Duodenal mucosa (tissue), 2 donors: ENCODE measurements around the gene PTPN20.
"Not testable (repeated sequence)": the region's sequence is repeated elsewhere in the genome, so short reads cannot be mapped to it uniquely, and the experiment has no call there.

Experiments used
- H3K27ac ChIP-seq: one replicate; pipeline ENCODE4 v1.7.0; 2013; ENCODE audit warnings: low read depth, low read length
- H3K27me3 ChIP-seq, 2 donors: one replicate each; pipeline ENCODE4 v1.7.0; 2013; ENCODE audit warnings: low read length in 2 of 2, control low read depth in 1 of 2; ENCODE audit not compliant: insufficient read depth in 2 of 2, control insufficient read depth in 1 of 2
- H3K36me3 ChIP-seq, 2 donors: one replicate each; pipeline ENCODE4 v1.7.0; 2013; ENCODE audit warnings: low read length in 2 of 2, control low read depth in 1 of 2; ENCODE audit not compliant: insufficient read depth in 2 of 2, control insufficient read depth in 1 of 2
- H3K4me1 ChIP-seq, 2 donors: one replicate each; pipeline ENCODE4 v1.7.0; 2013; ENCODE audit warnings: low read length in 2 of 2, control low read depth in 1 of 2; ENCODE audit not compliant: insufficient read depth in 2 of 2, control insufficient read depth in 1 of 2
- H3K4me3 ChIP-seq, 2 donors: one replicate each; pipeline ENCODE4 v1.7.0; 2013; ENCODE audit warnings: low read length in 2 of 2, low read depth in 1 of 2
- H3K9ac ChIP-seq, 2 donors: one replicate each; pipeline ENCODE4 v1.7.0; 2013; ENCODE audit warnings: low read length in 2 of 2, low read depth in 1 of 2
- H3K9me3 ChIP-seq, 2 donors: one replicate each; pipeline ENCODE4 v1.7.0; 2013; ENCODE audit warnings: low read length in 2 of 2, control low read depth in 1 of 2; ENCODE audit not compliant: control insufficient read depth in 1 of 2

The PTPN20 gene

GRCh38 chr10:46903874-46904273, 7.4 kb upstream of the PTPN20 start:
- not testable (repeated sequence) for H3K27ac ChIP-seq, H3K9me3 ChIP-seq, H3K27me3 ChIP-seq, H3K4me3 ChIP-seq, H3K9ac ChIP-seq, H3K36me3 ChIP-seq, H3K4me1 ChIP-seq

- not testable (repeated sequence) for H3K4me3 ChIP-seq, H3K4me1 ChIP-seq, H3K36me3 ChIP-seq, H3K9me3 ChIP-seq, H3K27me3 ChIP-seq, H3K27ac ChIP-seq, H3K9ac ChIP-seq
These were observed 4.9 kb upstream of the PTPN20 start for GRCh38 chr10:46906359-46906758.

- H3K4me3 ChIP-seq, H3K27ac ChIP-seq, H3K9ac ChIP-seq, H3K9me3 ChIP-seq, H3K27me3 ChIP-seq, H3K36me3 ChIP-seq, H3K4me1 ChIP-seq: not testable (repeated sequence)
These were observed 3.8 kb upstream of the PTPN20 start for GRCh38 chr10:46907185-46908117.

- H3K9me3 ChIP-seq, H3K9ac ChIP-seq, H3K4me1 ChIP-seq, H3K36me3 ChIP-seq, H3K4me3 ChIP-seq, H3K27me3 ChIP-seq, H3K27ac ChIP-seq: not testable (repeated sequence)
These were observed 11.3 kb downstream of the PTPN20 start for GRCh38 chr10:46922498-46922897.

- H3K36me3 ChIP-seq, H3K4me1 ChIP-seq, H3K4me3 ChIP-seq, H3K9ac ChIP-seq, H3K27ac ChIP-seq, H3K27me3 ChIP-seq, H3K9me3 ChIP-seq: not testable (repeated sequence)
These were observed 13.9 kb downstream of the PTPN20 start for GRCh38 chr10:46925156-46925555.

- not testable (repeated sequence) for H3K4me1 ChIP-seq, H3K36me3 ChIP-seq, H3K27me3 ChIP-seq, H3K9me3 ChIP-seq, H3K4me3 ChIP-seq, H3K27ac ChIP-seq, H3K9ac ChIP-seq
These were observed 14.6 kb downstream of the PTPN20 start for GRCh38 chr10:46925853-46926252.

DNA sequence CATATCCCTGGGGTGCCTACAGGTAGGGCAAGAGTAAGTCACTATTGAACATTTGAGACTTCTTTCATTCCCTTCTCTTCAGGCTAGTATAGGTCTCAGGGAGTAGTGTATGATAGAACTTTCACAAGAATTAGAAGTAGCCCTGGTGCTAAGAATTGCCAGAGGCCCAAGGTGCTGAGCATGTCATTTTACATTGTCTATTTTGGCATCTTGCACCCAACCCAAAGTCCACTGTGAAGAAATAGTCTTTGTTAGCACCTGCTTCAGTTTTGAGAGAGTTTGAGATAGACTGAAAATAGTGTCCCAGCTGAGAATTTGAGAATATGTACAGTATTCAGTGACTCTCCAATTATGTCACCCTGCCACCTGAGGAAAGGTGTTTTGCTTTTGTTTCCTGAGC, 17.6 kb downstream of the PTPN20 start:
- not testable (repeated sequence) for H3K4me1 ChIP-seq, H3K27me3 ChIP-seq, H3K4me3 ChIP-seq, H3K9me3 ChIP-seq, H3K27ac ChIP-seq, H3K9ac ChIP-seq, H3K36me3 ChIP-seq

GRCh38 chr10:46932383-46932782, 21.2 kb downstream of the PTPN20 start:
- not testable (repeated sequence) for H3K4me1 ChIP-seq, H3K4me3 ChIP-seq, H3K9me3 ChIP-seq, H3K36me3 ChIP-seq, H3K9ac ChIP-seq, H3K27ac ChIP-seq, H3K27me3 ChIP-seq

DNA sequence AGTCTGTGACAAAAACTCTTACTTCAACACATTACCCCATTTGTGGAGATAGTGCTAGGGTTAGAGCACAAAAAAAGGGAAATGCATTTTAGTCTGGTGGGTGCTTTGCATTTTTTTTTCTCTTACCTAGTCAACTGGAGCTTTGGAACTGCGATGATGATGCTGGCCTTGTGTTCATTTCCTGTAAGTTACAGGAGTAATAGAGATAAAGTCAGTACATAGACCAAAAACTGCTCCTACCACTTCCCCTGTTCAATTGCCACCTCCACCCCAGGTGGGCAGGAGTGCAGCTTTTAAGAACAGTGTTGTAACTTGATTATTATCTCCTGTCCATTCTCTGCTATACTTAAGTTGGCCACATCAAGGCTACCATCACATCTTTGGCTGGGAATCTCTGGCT, 29.9 kb downstream of the PTPN20 start:
- not testable (repeated sequence) for H3K36me3 ChIP-seq, H3K9ac ChIP-seq, H3K27ac ChIP-seq, H3K4me1 ChIP-seq, H3K9me3 ChIP-seq, H3K4me3 ChIP-seq, H3K27me3 ChIP-seq

DNA sequence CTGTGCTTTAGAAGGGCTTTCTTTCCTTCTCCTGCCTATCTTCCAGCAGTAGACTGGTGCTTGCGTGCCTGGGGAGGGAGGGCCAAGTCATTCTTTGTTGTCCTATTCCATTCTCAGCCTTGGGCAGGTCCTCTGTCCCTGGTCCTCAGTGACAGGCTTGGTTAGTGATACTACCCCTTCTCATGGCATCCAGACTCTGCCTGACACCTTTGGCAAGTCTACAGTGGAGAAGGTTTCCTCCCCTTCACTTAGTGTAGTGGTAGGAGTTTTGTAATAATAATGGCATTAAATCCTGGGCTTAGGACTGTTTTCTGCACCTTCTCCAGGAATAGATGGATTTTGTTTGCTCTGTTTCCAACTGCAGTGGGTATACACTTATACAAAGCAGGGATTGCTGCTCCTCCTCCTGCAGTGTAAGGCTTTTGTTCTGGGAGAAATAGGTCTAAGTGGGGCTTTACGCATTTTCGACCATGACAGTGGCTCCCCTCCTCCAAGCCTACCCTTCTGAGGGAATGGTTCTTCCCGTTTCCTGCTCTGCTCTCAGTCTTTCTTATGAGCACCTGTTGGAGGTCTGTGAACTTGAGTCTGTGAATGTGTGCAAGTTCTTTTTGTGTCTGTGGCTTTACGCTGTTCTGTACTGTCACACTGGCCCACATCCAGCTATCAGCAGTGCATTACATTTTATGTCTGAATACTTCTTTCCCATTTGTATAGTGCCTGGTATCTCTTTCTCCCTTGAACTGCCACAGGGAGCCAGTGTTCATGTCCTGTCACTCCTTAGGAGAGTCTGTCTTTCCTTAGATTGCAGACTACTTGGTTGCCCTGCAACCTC, 37.7 kb downstream of the PTPN20 start:
- not testable (repeated sequence) for H3K4me3 ChIP-seq, H3K27ac ChIP-seq, H3K27me3 ChIP-seq, H3K4me1 ChIP-seq, H3K9me3 ChIP-seq, H3K36me3 ChIP-seq, H3K9ac ChIP-seq
